HepG2 (cell line): ENCODE data around the gene PIF1. TPM values are rescaled to one million over a fixed set of nuclear protein-coding genes. Genes with fewer than 3 reads are reported as not detected.

Experiments
- ATF4 ChIP-seq, 2 experiments: fragments of 450-650 bp in 1 of 2; sonication (generic) in 1 of 2; formaldehyde crosslinking; IDR thresholded peaks; 2 replicates each; pipeline versions ENCODE4 v1.5.0 to v1.8.0; 2020 to 2022; ENCODE audit warnings: mild to moderate bottlenecking in 1 of 2, missing genetic modification reagents in 1 of 2
- BHLHE40 ChIP-seq: IDR thresholded peaks from 2 replicates; pipeline ENCODE4 v1.6.1; 2011; ENCODE audit warnings: low read length, improper control_type of control experiment
- DNMT1 ChIP-seq: sonication (generic); formaldehyde crosslinking; IDR thresholded peaks from 2 replicates; pipeline ENCODE4 v1.5.1; 2020; ENCODE audit warnings: mild to moderate bottlenecking, missing genetic modification reagents
- EZH2 ChIP-seq: conservative IDR thresholded peaks from 2 replicates; pipeline ENCODE4 v1.6.1; 2012; ENCODE audit warnings: mild to moderate bottlenecking, low read depth, low read length, moderate library complexity
- MXI1 ChIP-seq: IDR thresholded peaks from 3 replicates; pipeline ENCODE4 v1.6.1; 2012; ENCODE audit warnings: low read depth, low read length, inconsistent platforms, borderline replicate concordance
- PATZ1 ChIP-seq: sonication (generic); formaldehyde crosslinking; IDR thresholded peaks from 2 replicates; pipeline ENCODE4 v1.4.0; 2020; ENCODE audit warnings: missing genetic modification reagents
- UBTF ChIP-seq: sonication (generic); formaldehyde crosslinking; IDR thresholded peaks from 2 replicates; pipeline ENCODE4 v1.4.0; 2020; ENCODE audit warnings: mild to moderate bottlenecking, missing genetic modification reagents
- XRCC5 ChIP-seq: fragments of 200-400 bp; formaldehyde crosslinking; optimal IDR thresholded peaks from 2 replicates; pipeline ENCODE3; 2017; ENCODE audit warnings: mild to moderate bottlenecking, low read length
- ZKSCAN5 ChIP-seq: sonication (generic); formaldehyde crosslinking; IDR thresholded peaks from 2 replicates; pipeline ENCODE4 v1.5.1; 2020; ENCODE audit warnings: mild to moderate bottlenecking, missing genetic modification reagents
- ZNF512 ChIP-seq: sonication (generic); formaldehyde crosslinking; IDR thresholded peaks from 2 replicates; pipeline ENCODE4 v1.4.0; 2020; ENCODE audit warnings: mild to moderate bottlenecking, missing genetic modification reagents
- ZNF530 ChIP-seq: sonication (generic); formaldehyde crosslinking; IDR thresholded peaks from 2 replicates; pipeline ENCODE4 v1.5.0; 2020; ENCODE audit warnings: low read depth, mild to moderate bottlenecking, missing genetic modification reagents
- ZNF574 ChIP-seq: sonication (generic); formaldehyde crosslinking; IDR thresholded peaks from 2 replicates; pipeline ENCODE4 v1.4.0; 2020; ENCODE audit warnings: missing genetic modification reagents
- ZNF660 ChIP-seq: sonication (generic); formaldehyde crosslinking; IDR thresholded peaks from 2 replicates; pipeline ENCODE4 v1.5.1; 2020; ENCODE audit warnings: mild to moderate bottlenecking, low read depth, missing genetic modification reagents, borderline replicate concordance
- ZNF770 ChIP-seq: sonication (generic); formaldehyde crosslinking; IDR thresholded peaks from 2 replicates; pipeline ENCODE4 v1.5.0; 2020; ENCODE audit warnings: mild to moderate bottlenecking, missing genetic modification reagents
- ZUFSP ChIP-seq: sonication (generic); formaldehyde crosslinking; IDR thresholded peaks from 2 replicates; pipeline ENCODE4 v1.9.0; 2021; ENCODE audit warnings: missing genetic modification reagents, mild to moderate bottlenecking, borderline replicate concordance
- polyA plus RNA-seq, 8 experiments: library from polyadenylated mRNA; depleted of rRNA in 3 of 8; stranded (reverse) in 7 of 8; unstranded in 1 of 8; fragments of >200 nt; fragmentation: Illumina TruSeq in 4 of 8; extraction: Trizol in 4 of 8; gene quantifications; 2 replicates each; pipeline versions ENCODE4 v1.2.1 to v1.2.3, GENCODE V29; 2011 to 2016; ENCODE audit warnings: low read depth in 4 of 8, missing spikeins in 1 of 8, mixed read lengths in 1 of 8; ENCODE audit not compliant: insufficient read depth in 1 of 8
- total RNA-seq, 5 experiments: library from RNA; depleted of rRNA; stranded (reverse); fragments of >200 nt; fragmentation: Illumina TruSeq; extraction: Trizol; gene quantifications; 2 replicates each; pipeline ENCODE4 v1.2.3, GENCODE V29; 2016; ENCODE audit warnings: low read depth in 1 of 5

Gene PIF1
- total and polyA plus RNA-seq, 2 of the 13 experiments (the other 11 are each of a cell fraction or from before 2014, with no cell fraction given) = 18.5 to 19.7 TPM

- TF ChIP-seq ZNF770 (CRISPR knock-in tag) (no peak), ZNF574 (peak; percentile 38; the same call in 1 of the 2 replicates), PATZ1 (CRISPR knock-in tag) (peak; percentile 52; the same call in 1 of the 2 replicates), ZNF512 (no peak), UBTF (CRISPR knock-in tag) (peak; percentile 53; the same call in 1 of the 2 replicates), ZNF530 (CRISPR knock-in tag) (no peak), EZH2 (no peak), ZNF660 (no peak), ZKSCAN5 (no peak), DNMT1 (CRISPR knock-in tag) (peak; percentile 50; the same call in 1 of the 2 replicates), MXI1 (no peak), XRCC5 (peak; percentile 65), ZUFSP (CRISPR knock-in tag) (no peak), ATF4 (CRISPR knock-in tag; IDR thresholded peaks at IDR 0.05) (no peak), BHLHE40 (no peak)
These were observed 9.0 kb downstream of the PIF1 start (continued) for GRCh38 chr15:64816452-64816851.
